Neutrophil (primary cell): Measurements from ENCODE around the gene IFFO2.

Experiments used
- H3K27ac ChIP-seq: fragments of 200-600 bp; sonication (generic); 2 replicates; pipeline ENCODE4 v1.5.1; 2016; ENCODE audit warnings: mild to moderate bottlenecking, moderate library complexity
- H3K27me3 ChIP-seq: fragments of 200-600 bp; sonication (generic); 2 replicates; pipeline ENCODE4 v1.6.0; 2016; ENCODE audit warnings: mild to moderate bottlenecking
- H3K36me3 ChIP-seq: fragments of 200-600 bp; sonication (generic); 2 replicates; pipeline ENCODE4 v1.5.1; 2017
- H3K4me1 ChIP-seq, 2 experiments: fragments of 200-600 bp in 1 of 2; sonication (generic) in 1 of 2; 1 replicate in 1 of 2; 2 replicates in 1 of 2; pipeline versions ENCODE4 v1.5.1 to v1.6.1; 2013 to 2016; ENCODE audit warnings: low read depth in 1 of 2, low read length in 1 of 2, mild to moderate bottlenecking in 1 of 2, moderate library complexity in 1 of 2; ENCODE audit not compliant: control insufficient read depth in 1 of 2, insufficient read depth in 1 of 2
- H3K4me3 ChIP-seq, 2 experiments: fragments of 200-600 bp in 1 of 2; sonication (generic) in 1 of 2; 1 replicate in 1 of 2; 2 replicates in 1 of 2; pipeline ENCODE4 v1.5.1; 2013 to 2016; ENCODE audit warnings: low read depth in 1 of 2, low read length in 1 of 2, mild to moderate bottlenecking in 1 of 2, moderate library complexity in 1 of 2
- H3K9me3 ChIP-seq: fragments of 200-600 bp; sonication (generic); 2 replicates; pipeline ENCODE4 v1.5.1; 2016
- TF ChIP-seq, protein P1 (sequence below): fragments of 200-600 bp; sonication (generic); IDR thresholded peaks from 2 replicates; pipeline ENCODE4 v1.5.1; 2016; ENCODE audit warnings: antibody characterized with exemption

Gene IFFO2

DNA sequence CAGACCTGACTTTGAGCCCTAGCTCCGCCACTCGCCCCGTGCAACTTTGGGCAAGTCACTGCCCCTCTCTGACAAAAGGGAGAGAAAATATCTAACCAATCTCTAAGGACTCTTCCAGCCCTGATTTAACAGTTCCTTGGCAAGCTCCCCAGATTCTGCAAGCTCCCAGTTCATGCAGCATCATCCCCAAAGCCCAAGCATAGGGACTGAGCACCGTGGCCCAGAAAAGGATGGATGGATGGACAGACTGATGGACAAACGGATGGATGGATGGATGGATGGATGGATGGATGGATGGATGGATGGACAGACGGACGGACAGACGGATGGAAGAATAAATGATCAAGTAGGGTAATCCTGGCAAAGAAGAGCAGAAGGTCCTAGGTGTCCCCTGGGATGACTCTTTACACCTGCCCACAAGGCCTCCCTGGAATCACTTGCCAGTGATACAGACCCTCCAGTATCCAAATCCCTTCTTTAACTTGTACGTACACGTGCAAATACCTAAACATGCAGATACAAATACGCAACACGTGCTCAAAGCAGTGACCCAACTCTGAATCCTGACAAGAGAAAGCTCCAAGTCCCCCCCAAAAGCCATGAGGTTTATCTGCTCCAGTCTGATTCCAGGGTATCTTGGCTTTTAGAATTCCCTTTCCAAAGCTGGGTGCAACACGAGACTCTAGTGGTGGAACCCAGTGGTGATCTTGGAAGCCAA is 16.0 kb downstream of the IFFO2 start:
- H3K9me3 ChIP-seq: no peaks in the 10 kb centered on the region
- H3K36me3 ChIP-seq: no peaks in the 10 kb centered on the region
- H3K4me3 ChIP-seq: no peak overlapping the region
- H3K4me1 ChIP-seq: no peaks in the 10 kb centered on the region
- TF ChIP-seq, protein P1, sequence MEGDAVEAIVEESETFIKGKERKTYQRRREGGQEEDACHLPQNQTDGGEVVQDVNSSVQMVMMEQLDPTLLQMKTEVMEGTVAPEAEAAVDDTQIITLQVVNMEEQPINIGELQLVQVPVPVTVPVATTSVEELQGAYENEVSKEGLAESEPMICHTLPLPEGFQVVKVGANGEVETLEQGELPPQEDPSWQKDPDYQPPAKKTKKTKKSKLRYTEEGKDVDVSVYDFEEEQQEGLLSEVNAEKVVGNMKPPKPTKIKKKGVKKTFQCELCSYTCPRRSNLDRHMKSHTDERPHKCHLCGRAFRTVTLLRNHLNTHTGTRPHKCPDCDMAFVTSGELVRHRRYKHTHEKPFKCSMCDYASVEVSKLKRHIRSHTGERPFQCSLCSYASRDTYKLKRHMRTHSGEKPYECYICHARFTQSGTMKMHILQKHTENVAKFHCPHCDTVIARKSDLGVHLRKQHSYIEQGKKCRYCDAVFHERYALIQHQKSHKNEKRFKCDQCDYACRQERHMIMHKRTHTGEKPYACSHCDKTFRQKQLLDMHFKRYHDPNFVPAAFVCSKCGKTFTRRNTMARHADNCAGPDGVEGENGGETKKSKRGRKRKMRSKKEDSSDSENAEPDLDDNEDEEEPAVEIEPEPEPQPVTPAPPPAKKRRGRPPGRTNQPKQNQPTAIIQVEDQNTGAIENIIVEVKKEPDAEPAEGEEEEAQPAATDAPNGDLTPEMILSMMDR: no peak
- no peak overlapping the region for H3K27ac ChIP-seq
- peaks cover 8% of the 10 kb centered on the region for H3K27me3 ChIP-seq

DNA sequence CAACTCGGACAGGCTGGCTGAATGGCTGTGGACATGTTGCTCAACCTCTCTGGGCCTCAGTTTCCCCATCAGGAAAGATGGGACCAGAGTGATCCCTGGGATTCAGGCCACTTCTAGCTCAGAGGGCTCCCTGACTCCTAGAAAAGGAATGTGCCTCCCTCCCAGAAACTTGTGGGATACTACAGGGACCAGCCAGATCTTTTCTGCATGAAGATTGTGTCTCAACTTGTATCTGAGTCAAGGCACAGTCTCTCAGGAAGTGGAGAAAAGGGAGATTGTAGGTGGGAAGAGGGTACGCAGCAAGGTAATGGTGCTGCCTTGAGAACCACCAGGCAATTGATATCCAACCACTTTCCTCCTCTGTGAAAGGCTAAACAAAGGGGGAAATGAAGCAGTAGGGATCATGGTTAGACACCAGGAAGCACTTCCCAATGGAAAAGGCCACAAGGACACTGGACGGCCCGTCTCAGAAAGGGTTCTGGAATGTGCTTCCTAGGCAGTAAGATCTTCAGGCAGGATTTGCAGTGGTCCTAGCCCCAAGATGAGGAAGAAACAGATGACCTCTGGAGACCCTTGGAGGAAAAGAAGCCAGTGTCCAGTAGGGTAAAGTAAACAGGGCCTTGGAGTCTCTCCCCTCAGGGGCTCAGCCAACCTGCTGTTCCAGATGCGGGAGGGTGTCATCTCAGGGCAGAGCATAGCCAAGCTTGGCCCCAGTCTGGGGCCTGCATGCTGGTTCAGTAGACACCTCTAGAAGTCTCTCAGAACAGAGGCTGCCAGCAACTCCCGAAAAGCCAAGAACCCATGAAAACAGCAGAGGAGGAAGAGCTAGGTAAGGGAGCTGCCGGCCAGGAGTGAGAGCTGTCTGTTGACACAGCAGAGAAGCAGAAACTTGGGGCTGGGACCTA is 16.8 kb downstream of the IFFO2 start:
- no peaks in the 10 kb centered on the region for H3K36me3 ChIP-seq
- H3K27ac ChIP-seq: no peak overlapping the region
- no peaks in the 10 kb centered on the region for H3K4me1 ChIP-seq
- H3K4me3 ChIP-seq: no peak overlapping the region
- TF ChIP-seq, protein P1: no peak
- peaks cover under 1% of the 10 kb centered on the region for H3K27me3 ChIP-seq
- no peaks in the 10 kb centered on the region for H3K9me3 ChIP-seq

DNA sequence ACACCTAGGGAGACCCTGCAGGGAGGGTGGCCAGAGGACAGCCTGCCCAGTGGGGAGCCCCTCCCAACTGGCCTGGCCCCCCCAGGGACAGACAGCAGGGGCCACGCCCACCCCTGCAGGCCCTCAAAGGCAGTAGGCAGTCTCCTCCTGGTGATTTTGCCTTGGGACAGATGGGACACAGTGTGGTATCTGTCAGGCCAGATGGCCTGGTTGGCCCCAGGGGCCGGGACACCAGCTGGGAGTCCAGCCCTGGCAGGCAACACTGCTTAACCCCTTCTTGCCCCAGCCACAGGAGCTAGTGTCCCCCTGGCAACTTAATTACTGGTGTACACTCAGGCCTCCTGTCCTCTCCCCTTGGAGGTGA is 17.8 kb downstream of the IFFO2 start:
- no peaks in the 10 kb centered on the region for H3K9me3 ChIP-seq
- H3K36me3 ChIP-seq: no peaks in the 10 kb centered on the region
- TF ChIP-seq, protein P1: no peak
- no peaks in the 10 kb centered on the region for H3K4me1 ChIP-seq
- no peak overlapping the region for H3K4me3 ChIP-seq
- H3K27ac ChIP-seq: no peak overlapping the region
- H3K27me3 ChIP-seq: no peaks in the 10 kb centered on the region

DNA sequence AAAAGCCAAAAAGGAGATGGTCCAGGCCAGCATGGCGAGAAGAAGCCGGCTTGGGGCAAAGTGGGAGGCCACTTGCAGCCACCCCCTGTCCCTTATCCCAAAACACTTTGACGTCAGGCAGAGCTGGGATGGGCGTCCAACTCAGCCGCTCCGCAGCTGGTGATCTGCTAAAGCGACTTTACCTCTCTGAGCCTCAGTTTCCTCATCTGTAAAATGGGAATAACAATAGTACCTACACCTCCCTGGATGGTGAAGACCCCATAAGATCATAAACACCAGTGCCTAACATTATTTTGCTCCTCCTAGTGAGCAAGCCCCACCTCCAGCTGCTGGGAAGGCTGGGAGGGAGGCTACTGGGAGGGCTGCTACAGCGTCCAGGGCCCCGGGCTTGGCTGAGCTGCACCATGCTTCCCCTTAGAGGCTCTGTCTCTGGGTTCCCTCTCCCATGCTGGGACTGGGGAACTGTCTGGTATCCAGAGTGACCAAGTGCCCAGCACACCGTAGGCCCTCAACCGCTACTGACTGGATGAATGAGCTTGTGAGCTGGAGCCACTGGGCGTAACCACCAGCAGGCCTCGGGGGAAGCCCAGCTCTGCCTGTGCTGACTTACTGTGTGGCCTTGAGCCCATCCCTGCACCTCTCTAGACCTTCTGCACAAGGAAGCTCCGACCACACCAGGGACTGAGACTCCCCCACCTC is 18.3 kb downstream of the IFFO2 start:
- H3K27ac ChIP-seq: no peak overlapping the region
- TF ChIP-seq, protein P1: no peak

DNA sequence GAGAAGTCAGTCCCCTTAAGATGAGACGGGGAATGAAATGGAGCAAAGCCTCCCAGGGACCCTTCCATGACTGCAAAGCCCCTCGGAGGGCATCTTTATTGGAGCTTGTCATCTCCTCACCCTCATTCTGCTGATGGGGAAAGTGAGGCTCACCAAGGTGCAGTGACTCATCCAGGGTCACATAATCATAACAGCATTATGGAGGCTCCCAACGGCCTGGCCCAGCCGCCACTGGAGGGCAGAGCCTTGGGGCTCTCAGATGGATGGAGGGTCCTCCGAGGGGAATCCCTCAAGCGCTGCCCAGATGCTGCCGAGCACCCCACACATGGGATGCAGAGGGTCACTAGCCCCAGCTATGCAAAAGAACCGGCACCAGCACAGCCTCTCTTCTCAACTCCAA is 18.9 kb downstream of the IFFO2 start:
- Histone ChIP-seq H3K9me3 (no peaks in the 10 kb centered on the region), H3K36me3 (no peaks in the 10 kb centered on the region), H3K4me3 (no peak overlapping the region), H3K27ac (no peak overlapping the region), H3K4me1 (no peaks in the 10 kb centered on the region), H3K27me3 (no peaks in the 10 kb centered on the region)
- TF ChIP-seq, protein P1: no peak

More for the DNA sequence above, 18.3 kb downstream of the IFFO2 start:
- H3K27me3 ChIP-seq: no peaks in the 10 kb centered on the region
- no peaks in the 10 kb centered on the region for H3K4me1 ChIP-seq
- no peaks in the 10 kb centered on the region for H3K36me3 ChIP-seq
- no peak overlapping the region for H3K4me3 ChIP-seq
- H3K9me3 ChIP-seq: no peaks in the 10 kb centered on the region
